Measurements from ENCODE around the gene RBM34.

The RBM34 gene

GRCh38 chr1:235147269-235147668 is 13.8 kb downstream of the RBM34 start:
- no peak for TF ChIP-seq CTCF (IDR thresholded peaks at IDR 0.05)
- Mint-ChIP-seq H3K27ac (no peak overlapping the region), H3K9me3 (no peaks in the 10 kb centered on the region), H3K27me3 (ENCODE audit: low read depth, poor library complexity) (no peaks in the 10 kb centered on the region), H3K4me1 (no peaks in the 10 kb centered on the region), H3K4me3 (no peak overlapping the region), H3K36me3 (ENCODE audit: low read depth) (peaks cover 92% of the 10 kb centered on the region)
- DNase-seq = no peak

GRCh38 chr1:235145639-235146038 is 15.4 kb downstream of the RBM34 start:
- DNase-seq = no peak
- no peaks in the 10 kb centered on the region for H3K27me3 Mint-ChIP-seq (ENCODE audit: low read depth, poor library complexity)
- TF ChIP-seq CTCF (IDR thresholded peaks at IDR 0.05) = no peak
- H3K27ac Mint-ChIP-seq = no peak overlapping the region
- no peaks in the 10 kb centered on the region for H3K9me3 Mint-ChIP-seq
- no peak overlapping the region for H3K4me3 Mint-ChIP-seq
- H3K36me3 Mint-ChIP-seq (ENCODE audit: low read depth) = peaks cover 95% of the 10 kb centered on the region
- no peaks in the 10 kb centered on the region for H3K4me1 Mint-ChIP-seq

- no peak overlapping the region for H3K27ac Mint-ChIP-seq
- TF ChIP-seq CTCF (IDR thresholded peaks at IDR 0.05) = no peak
- H3K9me3 Mint-ChIP-seq = no peaks in the 10 kb centered on the region
- no peak for DNase-seq
- no peak overlapping the region for H3K4me3 Mint-ChIP-seq
- H3K36me3 Mint-ChIP-seq (ENCODE audit: low read depth) = peaks cover 80% of the 10 kb centered on the region
- no peaks in the 10 kb centered on the region for H3K4me1 Mint-ChIP-seq
- H3K27me3 Mint-ChIP-seq (ENCODE audit: low read depth, poor library complexity) = no peaks in the 10 kb centered on the region
Observed at GRCh38 chr1:235142991-235143390, 18.1 kb downstream of the RBM34 start.

GRCh38 chr1:235139315-235139714 is 21.7 kb downstream of the RBM34 start:
- no peak for DNase-seq
- no peak overlapping the region for H3K27ac Mint-ChIP-seq
- H3K9me3 Mint-ChIP-seq = no peaks in the 10 kb centered on the region
- no peak overlapping the region for H3K4me3 Mint-ChIP-seq
- H3K36me3 Mint-ChIP-seq (ENCODE audit: low read depth) = peaks cover 79% of the 10 kb centered on the region
- H3K27me3 Mint-ChIP-seq (ENCODE audit: low read depth, poor library complexity) = no peaks in the 10 kb centered on the region
- no peak for TF ChIP-seq CTCF (IDR thresholded peaks at IDR 0.05)
- H3K4me1 Mint-ChIP-seq = no peaks in the 10 kb centered on the region

GRCh38 chr1:235138821-235139220 is 22.2 kb downstream of the RBM34 start:
- Mint-ChIP-seq H3K27me3 (ENCODE audit: low read depth, poor library complexity) (no peaks in the 10 kb centered on the region), H3K9me3 (no peaks in the 10 kb centered on the region), H3K27ac (peak overlapping the region; percentile 7), H3K4me1 (no peaks in the 10 kb centered on the region), H3K36me3 (ENCODE audit: low read depth) (peaks cover 78% of the 10 kb centered on the region), H3K4me3 (no peak overlapping the region)
- no peak for TF ChIP-seq CTCF (IDR thresholded peaks at IDR 0.05)
- no peak for DNase-seq

- no peak for TF ChIP-seq CTCF (IDR thresholded peaks at IDR 0.05)
- no peaks in the 10 kb centered on the region for H3K9me3 Mint-ChIP-seq
- H3K27ac Mint-ChIP-seq = no peak overlapping the region
- H3K4me1 Mint-ChIP-seq = no peaks in the 10 kb centered on the region
- H3K4me3 Mint-ChIP-seq = no peak overlapping the region
- peaks cover 72% of the 10 kb centered on the region for H3K36me3 Mint-ChIP-seq (ENCODE audit: low read depth)
- DNase-seq = no peak
- H3K27me3 Mint-ChIP-seq (ENCODE audit: low read depth, poor library complexity) = no peaks in the 10 kb centered on the region
Observed at GRCh38 chr1:235136111-235136510, 24.9 kb downstream of the RBM34 start.
